PC-3 (cell line): ENCODE results near the gene RPL19. TPM values are rescaled to one million over a fixed set of nuclear protein-coding genes. Genes with fewer than 3 reads are reported as not detected.

ENCODE experiments used
- ATAC-seq: fragments of 200-7000 bp; cut with Tn5 transposase; 2 replicates; pipeline ENCODE4 v1.9.1; 2020; ENCODE audit warnings: mild to moderate bottlenecking, moderate library complexity
- BruUV-seq: library from RNA; stranded (reverse); fragments of 400-500 nt; replicated peaks from 2 replicates; lab custom pipeline; 2021; lab: Mats Ljungman, UMichigan
- CTCF ChIA-PET: fragments of 300-600 bp; sonication (Branson Sonifier 250); formaldehyde crosslinking; loops from one replicate; lab custom pipeline; 2022; ENCODE audit warnings: antibody characterized with exemption; lab: Charles Lee
- POLR2A ChIA-PET: fragments of 300-600 bp; sonication (Branson Sonifier 250); formaldehyde crosslinking; loops from one replicate; lab custom pipeline; 2022; ENCODE audit warnings: antibody characterized with exemption; ENCODE audit not compliant: unreplicated experiment; lab: Charles Lee
- DNase-seq: peaks from one replicate; pipeline ENCODE4 v3.0.0-alpha.2; 2015
- H2AFZ ChIP-seq: fragments of 300-600 bp; sonication (generic); 2 replicates; pipeline ENCODE4 v1.6.0; 2016; ENCODE audit warnings: antibody characterized with exemption, low read length
- H3F3A ChIP-seq: fragments of 300-600 bp; sonication (generic); one replicate; pipeline ENCODE4 v1.6.0; 2017; ENCODE audit warnings: antibody characterized with exemption, low read length, control low read depth, mild to moderate bottlenecking; ENCODE audit not compliant: unreplicated experiment
- H3K27ac ChIP-seq: fragments of 300-600 bp; sonication (generic); 2 replicates; pipeline ENCODE4 v1.5.1; 2016; ENCODE audit warnings: mild to moderate bottlenecking, low read length
- H3K27me3 ChIP-seq: fragments of 300-600 bp; sonication (generic); 2 replicates; pipeline ENCODE4 v1.6.1; 2016; ENCODE audit warnings: low read length, mixed read lengths
- H3K36me3 ChIP-seq: fragments of 300-600 bp; sonication (generic); 2 replicates; pipeline ENCODE4 v1.6.1; 2016; ENCODE audit warnings: low read depth, mixed run types, low read length, mixed read lengths
- H3K4me1 ChIP-seq: fragments of 300-600 bp; sonication (generic); 2 replicates; pipeline ENCODE4 v1.5.1; 2016; ENCODE audit warnings: low read length; ENCODE audit not compliant: insufficient read depth
- H3K4me2 ChIP-seq: fragments of 300-600 bp; sonication (generic); 2 replicates; pipeline ENCODE4 v1.6.0; 2016; ENCODE audit warnings: low read length
- H3K4me3 ChIP-seq: fragments of 300-600 bp; sonication (generic); 2 replicates; pipeline ENCODE4 v1.5.1; 2016; ENCODE audit warnings: mild to moderate bottlenecking, low read length, mixed read lengths
- H3K79me2 ChIP-seq: fragments of 300-600 bp; sonication (generic); 2 replicates; pipeline ENCODE4 v1.6.1; 2017; ENCODE audit warnings: low read length, mixed read lengths
- H3K9ac ChIP-seq: fragments of 300-600 bp; sonication (generic); 2 replicates; pipeline ENCODE4 v1.6.0; 2016; ENCODE audit warnings: mild to moderate bottlenecking, low read length
- H3K9me2 ChIP-seq: fragments of 300-600 bp; sonication (generic); replicated peaks from 2 replicates; pipeline ENCODE4 v1.6.1; 2016; ENCODE audit warnings: mixed run types, low read length, mixed read lengths
- H3K9me3 ChIP-seq: fragments of 300-600 bp; sonication (generic); 2 replicates; pipeline ENCODE4 v1.6.1; 2016; ENCODE audit warnings: low read length, mixed read lengths
- H4K20me1 ChIP-seq: fragments of 300-600 bp; sonication (generic); 2 replicates; pipeline ENCODE4 v1.6.1; 2016; ENCODE audit warnings: low read length, mixed read lengths
- CTCF ChIP-seq: fragments of 300-600 bp; sonication (generic); conservative IDR thresholded peaks from 2 replicates; pipeline ENCODE4 v1.5.1; 2017; ENCODE audit warnings: antibody characterized with exemption, low read depth, mild to moderate bottlenecking, low read length
- EZH2 ChIP-seq: fragments of 300-600 bp; sonication (generic); IDR thresholded peaks from one replicate; pipeline ENCODE4 v1.6.1; 2017; ENCODE audit warnings: antibody characterized with exemption, mild to moderate bottlenecking, low read length; ENCODE audit not compliant: unreplicated experiment
- EZH2phosphoT487 ChIP-seq: fragments of 300-600 bp; sonication (generic); IDR thresholded peaks from 2 replicates; pipeline ENCODE4 v1.6.1; 2018; ENCODE audit warnings: mild to moderate bottlenecking, antibody characterized with exemption, low read length, borderline replicate concordance
- intact Hi-C: fragments of 100-400 bp; cut with micrococcal nuclease; formaldehyde crosslinking; loops from 2 replicates; pipeline ENCODE4 v1.9.0; 2023
- total RNA-seq: library from RNA; depleted of rRNA; stranded (reverse); fragments of >200 nt; gene quantifications from 2 replicates; pipeline ENCODE4 v1.2.3, GENCODE V29; 2014

The RPL19 gene
- total RNA-seq, 1 experiment from 2014 or later = 2,509 TPM

- intact Hi-C loops = no loop called here
- no TSS peak for BruUV-seq
- CTCF ChIA-PET = no interaction called here
- H3K79me2 ChIP-seq = peaks cover 42% of the 10 kb centered on the region
- H3K9me2 ChIP-seq = no peaks in the 10 kb centered on the region
- no peak overlapping the region for H3K9ac ChIP-seq
- ATAC-seq (no peak), DNase-seq (no peak)
- peaks cover 24% of the 10 kb centered on the region; the same call in 1 of the 2 replicates for H3K4me1 ChIP-seq
- H3K27me3 ChIP-seq = no peaks in the 10 kb centered on the region
- TF ChIP-seq CTCF = no peak
- H3K36me3 ChIP-seq = peaks cover 19% of the 10 kb centered on the region
- POLR2A ChIA-PET = interaction anchor here (0.6 kb wide), 1 partner anchor 264 kb away, joined by 3 read pairs; no protein-coding TSS in a partner anchor
- peak overlapping the region; percentile 91 for H3K4me2 ChIP-seq
- H3K27ac ChIP-seq = no peak overlapping the region
- peaks cover 13% of the 10 kb centered on the region for H4K20me1 ChIP-seq
- H3K9me3 ChIP-seq = no peaks in the 10 kb centered on the region
- H3F3A ChIP-seq = no peaks in the 10 kb centered on the region
- H3K4me3 ChIP-seq = peak overlapping the region; percentile 75; the same call in 1 of the 2 replicates
- peak overlapping the region; percentile 76 for H2AFZ ChIP-seq
Observed at GRCh38 chr17:39198186-39198566, 1.9 kb upstream of the RPL19 start.

GRCh38 chr17:39199820-39200069 lies 338 bp upstream of the RPL19 start:
- CTCF ChIA-PET = interaction anchor here (1.4 kb wide), 1 partner anchor 35 kb away, joined by 4 read pairs; no protein-coding TSS in a partner anchor
- peaks cover 23% of the 10 kb centered on the region for H4K20me1 ChIP-seq
- ATAC-seq = peak; percentile 49

More at GRCh38 chr17:39199820-39200069, 338 bp upstream of the RPL19 start:
- POLR2A ChIA-PET = interaction anchor here (0.6 to 1.2 kb wide), 4 partner anchors 20 to 730 kb away, joined by 3 to 17 read pairs (median 4); partner anchors contain the start of gene CDK12
- TF ChIP-seq EZH2phosphoT487 = no peak
- TF ChIP-seq CTCF = no peak
- no peak for TF ChIP-seq EZH2
- H3K36me3 ChIP-seq = peaks cover 29% of the 10 kb centered on the region
- no peaks in the 10 kb centered on the region for H3K27me3 ChIP-seq
- peak overlapping the region; percentile 94 for H3K27ac ChIP-seq
- H3K79me2 ChIP-seq = peaks cover 42% of the 10 kb centered on the region
- H3F3A ChIP-seq = no peaks in the 10 kb centered on the region
- no peaks in the 10 kb centered on the region for H3K9me3 ChIP-seq
- H3K9me2 ChIP-seq = no peaks in the 10 kb centered on the region
- H3K9ac ChIP-seq = peak overlapping the region; percentile 99
- peak overlapping the region; percentile 88 for H3K4me2 ChIP-seq
- peak overlapping the region; percentile 93 for H3K4me3 ChIP-seq
- peaks cover 24% of the 10 kb centered on the region; the same call in 1 of the 2 replicates for H3K4me1 ChIP-seq
- BruUV-seq = no TSS peak
- peak overlapping the region; percentile 100 for H2AFZ ChIP-seq
- DNase-seq = peak; percentile 86
- intact Hi-C loops = no loop called here
